ENCODE data around the gene LAMP2. TPM values are rescaled to one million over a fixed set of nuclear protein-coding genes. Genes with fewer than 3 reads are reported as not detected.
A peak's percentile ranks its signal among the peaks of the same experiment; 100 is the strongest.

LAMP2 gene
- total RNA-seq (128 and 135 TPM in 2 replicates), polyA plus RNA-seq (104 and 108 TPM in 2 replicates), polyA minus RNA-seq (114 and 129 TPM in 2 replicates), Bru-seq, nascent RNA (percentile 85 among the genes with signal in this experiment), BruChase-seq, experiment 1, labeled RNA remaining after a 6-hour chase (percentile 92 among the genes with signal in this experiment), BruChase-seq, experiment 2, labeled RNA remaining after a 2-hour chase (percentile 93 among the genes with signal in this experiment)
- 92.3 and 105 TPM in 2 replicates for polyA plus RNA-seq (2011; cell fraction: cytosol; rRNA removed)
- 52.6 and 59.5 TPM in 2 replicates for polyA plus RNA-seq (2011; cell fraction: nucleus; rRNA removed)
- 167 and 170 TPM in 2 replicates for polyA plus RNA-seq (2012)
- 39.7 TPM for polyA minus RNA-seq (2011; cell fraction: cytosol; rRNA and poly(A)+ RNA removed)
- 46.2 and 64.7 TPM in 2 replicates for polyA minus RNA-seq (2011; cell fraction: nucleus; rRNA and poly(A)+ RNA removed)
- long read RNA-seq, full-length matches to known transcripts, result 871 of 934 reads
- long read RNA-seq, partial matches to known transcripts, result 11 of 934 reads
- long read RNA-seq, other reads (novel, unspliced or antisense), result 52 of 934 reads

GRCh38 chrX:120468825-120469525 is at the start of gene LAMP2:
TSS of gene LAMP2 (minus strand) at chrX:120469296. CDS start at chrX:120469169, 127 bp downstream.
- Histone ChIP-seq H3K9me3 (replicated peaks; ENCODE audit: control insufficient read depth, insufficient read depth, low read length) (no peaks in the 10 kb centered on the region), H3K27ac (ENCODE audit: insufficient read depth, low read depth, low read length) (peak within 1 kb of the TSS; percentile 87), H2AFZ (ENCODE audit: low read depth, low read length) (peak within 1 kb of the TSS; percentile 71), H3K27me3 (ENCODE audit: control insufficient read depth in 2 of 2, insufficient read depth in 2 of 2, low read length in 2 of 2) (no peaks in the 10 kb centered on the region), H3K4me1 (ENCODE audit: control insufficient read depth, extremely low read depth, insufficient read depth, low read length) (peaks cover 10% of the 10 kb centered on the region), H3K4me2 (ENCODE audit: insufficient read depth, low read length) (peak within 1 kb of the TSS; percentile 70), H3K79me2 (ENCODE audit: control insufficient read depth, insufficient read depth, low read length) (peaks cover 42% of the 10 kb centered on the region), H3K9ac (replicated peaks; ENCODE audit: extremely low read depth, insufficient read depth, low read length) (peak within 1 kb of the TSS; percentile 94), H4K20me1 (replicated peaks; ENCODE audit: control insufficient read depth, extremely low read depth, insufficient read depth, low read length) (no peaks in the 10 kb centered on the region), H3K4me3 (replicated peaks in 1 of 3; ENCODE audit: insufficient read depth in 1 of 3, low read depth in 1 of 3, low read length in 3 of 3) (peak within 1 kb of the TSS; percentile 43 to 95 (median 86)), H3K36me3 (ENCODE audit: control insufficient read depth in 2 of 2, extremely low read depth in 1 of 2, insufficient read depth in 2 of 2, low read length in 2 of 2) (no peaks in the 10 kb centered on the region), H3K9me1 (replicated peaks; ENCODE audit: control insufficient read depth, extremely low read depth, insufficient read depth, low read length) (no peaks in the 10 kb centered on the region)
- DNase-seq (ENCODE audit: low read depth, low spot score) (peak; percentile 86), FAIRE-seq (peak; percentile 81)
- intact Hi-C loops (cut with micrococcal nuclease) (loop anchor here (1.0 to 2.0 kb wide), 2 partner anchors 14 to 16 kb away; no protein-coding TSS in a partner anchor), dilution Hi-C loops (cut with MboI; ENCODE audit: extremely low pct_ligation_motif_present, low sequenced_read_pairs) (no loop called here)
- BruUV-seq (replicated peaks), result TSS peak; percentile 47
- peak; percentile 82 for TF ChIP-seq POLR2A (IDR thresholded peaks at IDR 0.05; ENCODE audit: low read depth, low read length)
- TF ChIP-seq MAX (IDR thresholded peaks at IDR 0.05; ENCODE audit: insufficient read depth, insufficient read length), result no peak
- TF ChIP-seq POLR2AphosphoS5 (IDR thresholded peaks at IDR 0.05; ENCODE audit: insufficient read depth, low read depth, low read length), result peak; percentile 61
- POLR2A ChIA-PET, result interaction anchor here (0.6 kb wide), 1 partner anchor 50 kb away, joined by 3 read pairs; no protein-coding TSS in a partner anchor
- CTCF ChIA-PET, result interaction anchor here (0.6 to 2.1 kb wide), 2 partner anchors 15 to 17 kb away, joined by 3 to 7 read pairs; no protein-coding TSS in a partner anchor

GRCh38 chrX:120517936-120518335 is 48.8 kb upstream of the LAMP2 start:
- intact Hi-C loops (cut with micrococcal nuclease), result loop anchor here (1.0 to 5.0 kb wide), 4 partner anchors 31 to 144 kb away; no protein-coding TSS in a partner anchor
- no peak overlapping the region for H3K9ac ChIP-seq (replicated peaks; ENCODE audit: extremely low read depth, insufficient read depth, low read length)

More at GRCh38 chrX:120517936-120518335, 48.8 kb upstream of the LAMP2 start:
- Histone ChIP-seq H3K9me1 (replicated peaks; ENCODE audit: control insufficient read depth, extremely low read depth, insufficient read depth, low read length) (no peaks in the 10 kb centered on the region), H3K4me3 (replicated peaks in 1 of 3; ENCODE audit: insufficient read depth in 1 of 3, low read depth in 1 of 3, low read length in 3 of 3) (no peak overlapping the region), H3K4me1 (ENCODE audit: control insufficient read depth, extremely low read depth, insufficient read depth, low read length) (peaks cover 7% of the 10 kb centered on the region), H3K9me3 (replicated peaks; ENCODE audit: control insufficient read depth, insufficient read depth, low read length) (no peaks in the 10 kb centered on the region), H4K20me1 (replicated peaks; ENCODE audit: control insufficient read depth, extremely low read depth, insufficient read depth, low read length) (no peaks in the 10 kb centered on the region), H3K79me2 (ENCODE audit: control insufficient read depth, insufficient read depth, low read length) (no peaks in the 10 kb centered on the region), H3K27ac (ENCODE audit: insufficient read depth, low read depth, low read length) (peak overlapping the region; percentile 63), H3K36me3 (ENCODE audit: control insufficient read depth in 2 of 2, extremely low read depth in 1 of 2, insufficient read depth in 2 of 2, low read length in 2 of 2) (no peaks in the 10 kb centered on the region), H3K27me3 (ENCODE audit: control insufficient read depth in 2 of 2, insufficient read depth in 2 of 2, low read length in 2 of 2) (no peaks in the 10 kb centered on the region), H2AFZ (ENCODE audit: low read depth, low read length) (no peak overlapping the region), H3K4me2 (ENCODE audit: insufficient read depth, low read length) (peak overlapping the region; percentile 21)
- DNase-seq (ENCODE audit: low read depth, low spot score) (peak; percentile 70), FAIRE-seq (peak; percentile 42)
- POLR2A ChIA-PET, result no interaction called here
- dilution Hi-C loops (cut with MboI; ENCODE audit: extremely low pct_ligation_motif_present, low sequenced_read_pairs), result no loop called here
- TF ChIP-seq MAX (IDR thresholded peaks at IDR 0.05; ENCODE audit: insufficient read depth, insufficient read length) (no peak), POLR2AphosphoS5 (IDR thresholded peaks at IDR 0.05; ENCODE audit: insufficient read depth, low read depth, low read length) (no peak), POLR2A (IDR thresholded peaks at IDR 0.05; ENCODE audit: low read depth, low read length) (no peak), GATA2 (IDR thresholded peaks at IDR 0.05; ENCODE audit: insufficient read depth, insufficient read length, low read depth, low read length) (no peak), JUN (IDR thresholded peaks at IDR 0.05; ENCODE audit: borderline replicate concordance, insufficient read depth, insufficient read length, low read depth) (peak; percentile 35), MYC (IDR thresholded peaks at IDR 0.05; ENCODE audit: low read depth, low read length) (no peak), FOS (IDR thresholded peaks at IDR 0.05; ENCODE audit: borderline replicate concordance, insufficient read depth, low read length) (peak; percentile 21), EZH2 (IDR thresholded peaks at IDR 0.05; ENCODE audit: borderline replicate concordance, low read depth, low read length, severe bottlenecking) (no peak)
- no TSS peak for BruUV-seq (replicated peaks)
- CTCF ChIA-PET, result interaction anchor here (1.3 to 1.6 kb wide), 2 partner anchors 32 to 252 kb away, joined by 3 read pairs; no protein-coding TSS in a partner anchor

Data from endothelial cell of umbilical vein (primary cell).